ENCODE data around the gene GCNA. TPM values are rescaled to one million over a fixed set of nuclear protein-coding genes. Genes with fewer than 3 reads are reported as not detected.

Gene GCNA
- total RNA-seq, 2 experiments from 2014 or later: 2.1 to 4.2 TPM

- intact Hi-C loops (cut with micrococcal nuclease; ENCODE audit: unreplicated experiment): no loop called here
- Histone ChIP-seq H3K9me2 (ENCODE audit: insufficient read depth, low read length) (no peaks in the 10 kb centered on the region), H3K4me2 (ENCODE audit: low read length) (no peak overlapping the region), H2AFZ (ENCODE audit: low read length) (no peak overlapping the region), H3K36me3 (ENCODE audit: insufficient read depth, low read length) (no peaks in the 10 kb centered on the region), H4K20me1 (ENCODE audit: insufficient read depth, low read length) (no peaks in the 10 kb centered on the region), H3K4me1 (ENCODE audit: insufficient read depth, low read length, poor library complexity, severe bottlenecking) (peaks cover under 1% of the 10 kb centered on the region), H3K9me3 (ENCODE audit: low read length) (no peaks in the 10 kb centered on the region), H3K27ac (ENCODE audit: low read depth, low read length, poor library complexity, severe bottlenecking) (no peak overlapping the region), H3K79me2 (ENCODE audit: insufficient read depth, low read depth, low read length) (no peaks in the 10 kb centered on the region), H3K4me3 (ENCODE audit: low read depth, low read length, poor library complexity, severe bottlenecking) (no peak overlapping the region)
- no peak for DNase-seq (ENCODE audit: low spot score)
- ChIA-PET POLR2A (no interaction called here), CTCF (ENCODE audit: unreplicated experiment) (no interaction called here)
- no TSS peak for BruUV-seq (replicated peaks)
- TF ChIP-seq CTCF (conservative IDR thresholded peaks at IDR 0.05; ENCODE audit: low read length): no peak
- TF ChIP-seq EZH2phosphoT487 (IDR thresholded peaks at IDR 0.05; ENCODE audit: borderline replicate concordance, low read depth, low read length): no peak
Measured at GRCh38 chrX:71657267-71657666, 79.0 kb downstream of the GCNA start.

- POLR2A ChIA-PET: no interaction called here
- TF ChIP-seq EZH2phosphoT487 (IDR thresholded peaks at IDR 0.05; ENCODE audit: borderline replicate concordance, low read depth, low read length): no peak
- no peak for TF ChIP-seq CTCF (conservative IDR thresholded peaks at IDR 0.05; ENCODE audit: low read length)
- Histone ChIP-seq H3K9me2 (ENCODE audit: insufficient read depth, low read length) (no peaks in the 10 kb centered on the region), H2AFZ (ENCODE audit: low read length) (no peak overlapping the region), H3K36me3 (ENCODE audit: insufficient read depth, low read length) (no peaks in the 10 kb centered on the region), H3K27ac (ENCODE audit: low read depth, low read length, poor library complexity, severe bottlenecking) (no peak overlapping the region), H3K4me2 (ENCODE audit: low read length) (no peak overlapping the region), H3K79me2 (ENCODE audit: insufficient read depth, low read depth, low read length) (no peaks in the 10 kb centered on the region), H3K4me1 (ENCODE audit: insufficient read depth, low read length, poor library complexity, severe bottlenecking) (no peaks in the 10 kb centered on the region), H4K20me1 (ENCODE audit: insufficient read depth, low read length) (no peaks in the 10 kb centered on the region), H3K4me3 (ENCODE audit: low read depth, low read length, poor library complexity, severe bottlenecking) (no peak overlapping the region), H3K9me3 (ENCODE audit: low read length) (no peaks in the 10 kb centered on the region)
- CTCF ChIA-PET (ENCODE audit: unreplicated experiment): no interaction called here
- intact Hi-C loops (cut with micrococcal nuclease; ENCODE audit: unreplicated experiment): no loop called here
- BruUV-seq (replicated peaks): no TSS peak
- DNase-seq (ENCODE audit: low spot score): no peak
Measured at GRCh38 chrX:71659342-71659741, 81.1 kb downstream of the GCNA start.

- intact Hi-C loops (cut with micrococcal nuclease; ENCODE audit: unreplicated experiment): no loop called here
- Histone ChIP-seq H3K27ac (ENCODE audit: low read depth, low read length, poor library complexity, severe bottlenecking) (no peak overlapping the region), H2AFZ (ENCODE audit: low read length) (no peak overlapping the region), H3K9me2 (ENCODE audit: insufficient read depth, low read length) (no peaks in the 10 kb centered on the region), H3K79me2 (ENCODE audit: insufficient read depth, low read depth, low read length) (no peaks in the 10 kb centered on the region), H3K36me3 (ENCODE audit: insufficient read depth, low read length) (no peaks in the 10 kb centered on the region), H3K4me1 (ENCODE audit: insufficient read depth, low read length, poor library complexity, severe bottlenecking) (no peaks in the 10 kb centered on the region), H3K4me3 (ENCODE audit: low read depth, low read length, poor library complexity, severe bottlenecking) (no peak overlapping the region), H3K4me2 (ENCODE audit: low read length) (no peak overlapping the region), H4K20me1 (ENCODE audit: insufficient read depth, low read length) (no peaks in the 10 kb centered on the region), H3K9me3 (ENCODE audit: low read length) (no peaks in the 10 kb centered on the region)
- no peak for TF ChIP-seq EZH2phosphoT487 (IDR thresholded peaks at IDR 0.05; ENCODE audit: borderline replicate concordance, low read depth, low read length)
- TF ChIP-seq CTCF (conservative IDR thresholded peaks at IDR 0.05; ENCODE audit: low read length): no peak
- BruUV-seq (replicated peaks): no TSS peak
- ChIA-PET POLR2A (no interaction called here), CTCF (ENCODE audit: unreplicated experiment) (no interaction called here)
- DNase-seq (ENCODE audit: low spot score): no peak
Measured at GRCh38 chrX:71659959-71660358, 81.7 kb downstream of the GCNA start.
